Smooth muscle cell (in vitro differentiated cells): ENCODE data around the gene CHMP2A. TPM values are rescaled to one million over a fixed set of nuclear protein-coding genes. Genes with fewer than 3 reads are reported as not detected.
A peak's percentile ranks its signal among the peaks of the same experiment; 100 is the strongest.

ENCODE experiments used
- DNase-seq: peaks from one replicate; lab custom pipeline; 2025; ENCODE audit not compliant: unreplicated experiment; lab: John Stamatoyannopoulos, UW
- H2AFZ ChIP-seq: fragments of 200-600 bp; sonication (generic); 2 replicates; pipeline ENCODE4 v1.6.0; 2016; ENCODE audit warnings: antibody characterized with exemption, low read depth, mild to moderate bottlenecking
- H3F3A ChIP-seq: fragments of 200-600 bp; sonication (generic); 2 replicates; pipeline ENCODE4 v1.6.0; 2017; ENCODE audit warnings: antibody characterized with exemption, low read depth
- H3K27ac ChIP-seq: fragments of 200-600 bp; sonication (generic); 2 replicates; pipeline ENCODE4 v1.5.1; 2016; ENCODE audit warnings: low read depth, mild to moderate bottlenecking
- H3K27me3 ChIP-seq: fragments of 200-600 bp; sonication (generic); 2 replicates; pipeline ENCODE4 v1.6.1; 2016; ENCODE audit warnings: low read depth, mild to moderate bottlenecking
- H3K36me3 ChIP-seq: fragments of 200-600 bp; sonication (generic); 2 replicates; pipeline ENCODE4 v1.5.1; 2016; ENCODE audit warnings: low read depth
- H3K4me1 ChIP-seq: fragments of 200-600 bp; sonication (generic); 2 replicates; pipeline ENCODE4 v1.5.1; 2016; ENCODE audit warnings: low read depth
- H3K4me2 ChIP-seq: fragments of 200-600 bp; sonication (generic); 2 replicates; pipeline ENCODE4 v1.6.0; 2016; ENCODE audit warnings: mild to moderate bottlenecking
- H3K4me3 ChIP-seq: fragments of 200-600 bp; sonication (generic); 2 replicates; pipeline ENCODE4 v1.5.1; 2016; ENCODE audit warnings: mild to moderate bottlenecking
- H3K79me2 ChIP-seq: fragments of 200-600 bp; sonication (generic); 2 replicates; pipeline ENCODE4 v1.6.0; 2016; ENCODE audit warnings: low read depth, mild to moderate bottlenecking
- H3K9ac ChIP-seq: fragments of 200-600 bp; sonication (generic); 2 replicates; pipeline ENCODE4 v1.6.0; 2016; ENCODE audit warnings: low read depth
- H3K9me3 ChIP-seq: fragments of 200-600 bp; sonication (generic); replicated peaks from 2 replicates; pipeline ENCODE4 v1.5.1; 2016; ENCODE audit warnings: low read depth
- H4K20me1 ChIP-seq: fragments of 200-600 bp; sonication (generic); 2 replicates; pipeline ENCODE4 v1.6.0; 2016; ENCODE audit warnings: low read depth
- WGBS: methylation state at CpG from one replicate; pipeline ENCODE4 v1.1.7; 2016; ENCODE audit warnings: low lambda C conversion rate; 5-methylcytosine and 5-hydroxymethylcytosine counted together
- polyA plus RNA-seq: library from polyadenylated mRNA; unstranded; fragments of >200 nt; fragmentation: Nextera tagmentation; extraction: Ambion mirVana; gene quantifications from 2 replicates; pipeline ENCODE4 v1.2.1, GENCODE V29; 2016
- total RNA-seq: library from RNA; depleted of rRNA; stranded (reverse); fragments of >200 nt; gene quantifications from 2 replicates; pipeline ENCODE4 v1.2.3, GENCODE V29; 2014
- TF ChIP-seq, protein P1 (sequence below): fragments of 200-600 bp; sonication (generic); IDR thresholded peaks from 2 replicates; pipeline ENCODE4 v1.5.1; 2017; ENCODE audit warnings: borderline replicate concordance, mild to moderate bottlenecking, antibody characterized with exemption; ENCODE audit not compliant: insufficient read depth, poor library complexity, severe bottlenecking

The CHMP2A gene
- total and polyA plus RNA-seq, 2 experiments from 2014 or later, result 153 to 213 TPM

DNA sequence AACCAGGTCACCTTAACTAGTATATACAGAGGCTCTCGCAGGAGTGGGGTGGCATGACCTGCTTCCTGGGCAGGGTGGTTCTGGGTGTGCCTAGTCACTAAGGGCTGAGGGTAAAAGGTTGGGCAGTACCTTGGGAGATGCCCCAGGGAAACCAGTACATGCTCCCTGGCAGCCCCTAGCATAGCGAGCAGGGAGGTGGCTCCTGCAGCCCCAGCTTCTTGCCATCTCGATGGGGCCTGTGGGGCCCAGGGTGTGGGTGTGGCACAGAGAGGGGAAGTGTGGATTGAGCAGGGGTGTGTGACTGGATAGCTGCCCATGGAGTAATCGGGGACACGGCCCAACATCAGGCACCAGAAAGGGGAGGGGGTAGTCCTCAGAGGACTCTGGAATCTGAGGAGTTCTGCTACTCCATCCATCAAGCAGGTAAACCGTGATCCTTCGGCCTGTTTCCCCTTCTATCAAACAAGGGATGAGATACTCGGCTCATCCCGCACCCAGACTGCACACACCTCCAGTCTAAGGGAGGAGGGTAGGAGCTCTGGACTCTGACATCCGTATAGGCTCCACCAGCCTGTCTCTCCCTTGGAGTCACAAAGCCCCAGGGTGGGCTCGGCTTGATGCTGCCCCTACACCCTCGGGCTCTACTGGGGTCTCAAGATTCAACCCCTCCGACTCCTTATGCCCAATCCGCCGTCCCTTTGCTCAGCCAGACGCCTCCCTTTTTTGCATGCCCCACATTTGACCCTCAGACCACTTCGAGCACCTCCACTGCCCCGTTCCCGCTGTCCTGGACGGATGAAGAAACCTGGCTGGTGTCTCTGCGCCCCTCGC is 36.4 kb downstream of the CHMP2A start:
- peak overlapping the region; percentile 82 for H3K27ac ChIP-seq
- TF ChIP-seq, protein P1, sequence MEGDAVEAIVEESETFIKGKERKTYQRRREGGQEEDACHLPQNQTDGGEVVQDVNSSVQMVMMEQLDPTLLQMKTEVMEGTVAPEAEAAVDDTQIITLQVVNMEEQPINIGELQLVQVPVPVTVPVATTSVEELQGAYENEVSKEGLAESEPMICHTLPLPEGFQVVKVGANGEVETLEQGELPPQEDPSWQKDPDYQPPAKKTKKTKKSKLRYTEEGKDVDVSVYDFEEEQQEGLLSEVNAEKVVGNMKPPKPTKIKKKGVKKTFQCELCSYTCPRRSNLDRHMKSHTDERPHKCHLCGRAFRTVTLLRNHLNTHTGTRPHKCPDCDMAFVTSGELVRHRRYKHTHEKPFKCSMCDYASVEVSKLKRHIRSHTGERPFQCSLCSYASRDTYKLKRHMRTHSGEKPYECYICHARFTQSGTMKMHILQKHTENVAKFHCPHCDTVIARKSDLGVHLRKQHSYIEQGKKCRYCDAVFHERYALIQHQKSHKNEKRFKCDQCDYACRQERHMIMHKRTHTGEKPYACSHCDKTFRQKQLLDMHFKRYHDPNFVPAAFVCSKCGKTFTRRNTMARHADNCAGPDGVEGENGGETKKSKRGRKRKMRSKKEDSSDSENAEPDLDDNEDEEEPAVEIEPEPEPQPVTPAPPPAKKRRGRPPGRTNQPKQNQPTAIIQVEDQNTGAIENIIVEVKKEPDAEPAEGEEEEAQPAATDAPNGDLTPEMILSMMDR, result no peak
- H3F3A ChIP-seq, result no peaks in the 10 kb centered on the region
- peaks cover 4% of the 10 kb centered on the region for H4K20me1 ChIP-seq
- no peaks in the 10 kb centered on the region for H3K27me3 ChIP-seq
- WGBS, result 30% methylated on average over 22 of the region's 22 CpGs
- H3K4me1 ChIP-seq, result peaks cover 10% of the 10 kb centered on the region
- no peaks in the 10 kb centered on the region for H3K36me3 ChIP-seq
- DNase-seq, result no peak
- H2AFZ ChIP-seq, result no peak overlapping the region
- H3K4me2 ChIP-seq, result peak overlapping the region; percentile 90
- peaks cover 46% of the 10 kb centered on the region for H3K79me2 ChIP-seq
- peak overlapping the region; percentile 65 for H3K4me3 ChIP-seq
- no peaks in the 10 kb centered on the region for H3K9me3 ChIP-seq
- H3K9ac ChIP-seq, result peak overlapping the region; percentile 85

- Histone ChIP-seq H3K36me3 (no peaks in the 10 kb centered on the region), H3K79me2 (peaks cover 46% of the 10 kb centered on the region), H3K27me3 (no peaks in the 10 kb centered on the region), H3K9ac (no peak overlapping the region), H3K27ac (no peak overlapping the region), H2AFZ (no peak overlapping the region), H3K4me2 (no peak overlapping the region), H4K20me1 (peaks cover 4% of the 10 kb centered on the region), H3K4me1 (peaks cover 10% of the 10 kb centered on the region), H3F3A (no peaks in the 10 kb centered on the region), H3K4me3 (no peak overlapping the region), H3K9me3 (no peaks in the 10 kb centered on the region)
- no peak for DNase-seq
- WGBS, result 97% methylated on average over 45 of the region's 65 CpGs
- TF ChIP-seq, protein P1, result no peak
These were observed 37.7 kb downstream of the CHMP2A start for GRCh38 chr19:58516964-58517833.

GRCh38 chr19:58516246-58516836 is 38.6 kb downstream of the CHMP2A start:
- WGBS, result 96% methylated on average over 18 of the region's 25 CpGs

More at GRCh38 chr19:58516246-58516836, 38.6 kb downstream of the CHMP2A start:
- peaks cover 10% of the 10 kb centered on the region for H3K4me1 ChIP-seq
- H3K79me2 ChIP-seq, result peaks cover 46% of the 10 kb centered on the region
- H3K4me2 ChIP-seq, result no peak overlapping the region
- TF ChIP-seq, protein P1, result no peak
- no peak overlapping the region for H3K4me3 ChIP-seq
- H3K9me3 ChIP-seq, result no peaks in the 10 kb centered on the region
- H3K36me3 ChIP-seq, result no peaks in the 10 kb centered on the region
- H3K9ac ChIP-seq, result no peak overlapping the region
- H4K20me1 ChIP-seq, result peaks cover 4% of the 10 kb centered on the region
- no peak overlapping the region for H2AFZ ChIP-seq
- no peaks in the 10 kb centered on the region for H3F3A ChIP-seq
- DNase-seq, result no peak
- no peak overlapping the region for H3K27ac ChIP-seq
- no peaks in the 10 kb centered on the region for H3K27me3 ChIP-seq
